GM12892 (cell line): Measurements from ENCODE around the gene UBR3.

Experiments used
- POLR2A ChIP-seq: IDR thresholded peaks from 2 replicates; pipeline ENCODE4 v1.6.1; 2011; ENCODE audit warnings: low read depth, low read length, control low read depth
- POLR2AphosphoS5 ChIP-seq: IDR thresholded peaks from 2 replicates; pipeline ENCODE4 v1.6.1; 2011; ENCODE audit warnings: low read depth, low read length, control low read depth
- TAF1 ChIP-seq: IDR thresholded peaks from 2 replicates; pipeline ENCODE4 v1.6.1; 2011; ENCODE audit warnings: low read depth, mild to moderate bottlenecking, control low read depth, low read length, borderline replicate concordance

DNA sequence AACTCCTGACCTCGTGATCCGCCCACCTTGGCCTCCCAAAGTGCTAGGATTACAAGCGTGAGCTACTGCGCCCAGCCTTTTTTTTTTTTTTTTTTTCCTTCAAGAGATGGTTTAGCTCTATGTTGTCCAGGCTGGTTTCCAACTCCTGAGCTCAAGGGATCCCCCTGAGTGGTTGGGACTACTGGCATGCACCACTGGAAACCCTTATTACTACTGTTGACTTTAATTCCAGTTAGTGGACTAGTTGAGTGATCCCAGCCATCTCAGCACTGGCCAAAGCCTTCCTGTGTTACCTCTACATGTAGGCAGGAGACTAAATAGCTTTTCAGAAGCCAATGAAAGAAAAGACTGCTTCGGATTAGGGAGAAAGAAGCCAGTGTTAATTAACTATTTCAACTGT, 36.7 kb upstream of the UBR3 start:
- TF ChIP-seq POLR2A: no peak
- no peak for TF ChIP-seq POLR2AphosphoS5
- no peak for TF ChIP-seq TAF1
